ENCODE data around the gene MYOM1.

Gene MYOM1

GRCh38 chr18:3114026-3114425 lies 105.7 kb downstream of the MYOM1 start:
- Histone ChIP-seq H2BK120ac (ENCODE audit: low read depth, low read length) (no peak overlapping the region), H3K4me2 (ENCODE audit: low read length) (no peak overlapping the region), H3K4me3 (ENCODE audit: low read length) (no peak overlapping the region), H3K36me3 (ENCODE audit: control insufficient read depth, insufficient read depth, low read length) (no peaks in the 10 kb centered on the region), H3K18ac (ENCODE audit: low read length) (no peak overlapping the region), H3K4ac (ENCODE audit: low read depth, low read length) (no peak overlapping the region), H4K5ac (ENCODE audit: low read length) (no peak overlapping the region), H2AK5ac (ENCODE audit: low read length) (no peak overlapping the region), H3K4me1 (ENCODE audit: control insufficient read depth, low read depth, low read length) (no peaks in the 10 kb centered on the region), H2BK15ac (replicated peaks; ENCODE audit: low read depth) (no peak overlapping the region), H3K23ac (ENCODE audit: low read length) (no peak overlapping the region), H2BK5ac (ENCODE audit: low read length) (no peak overlapping the region), H3K79me1 (ENCODE audit: low read length) (no peaks in the 10 kb centered on the region), H3K27me3 (ENCODE audit: insufficient read depth, low read length, poor library complexity) (no peaks in the 10 kb centered on the region), H3K56ac (ENCODE audit: low read length) (no peak overlapping the region), H3K79me2 (ENCODE audit: control insufficient read depth, insufficient read depth, low read length) (no peaks in the 10 kb centered on the region), H3K9ac (ENCODE audit: low read length) (no peak overlapping the region), H4K8ac (ENCODE audit: low read depth, low read length) (no peak overlapping the region), H3K27ac (ENCODE audit: low read depth, low read length) (no peak overlapping the region)
- no peak for DNase-seq
- no CpG with 5 or more reads among the region's 8 CpGs for WGBS (ENCODE audit: extremely low coverage, insufficient coverage, low lambda C conversion rate)

DNA sequence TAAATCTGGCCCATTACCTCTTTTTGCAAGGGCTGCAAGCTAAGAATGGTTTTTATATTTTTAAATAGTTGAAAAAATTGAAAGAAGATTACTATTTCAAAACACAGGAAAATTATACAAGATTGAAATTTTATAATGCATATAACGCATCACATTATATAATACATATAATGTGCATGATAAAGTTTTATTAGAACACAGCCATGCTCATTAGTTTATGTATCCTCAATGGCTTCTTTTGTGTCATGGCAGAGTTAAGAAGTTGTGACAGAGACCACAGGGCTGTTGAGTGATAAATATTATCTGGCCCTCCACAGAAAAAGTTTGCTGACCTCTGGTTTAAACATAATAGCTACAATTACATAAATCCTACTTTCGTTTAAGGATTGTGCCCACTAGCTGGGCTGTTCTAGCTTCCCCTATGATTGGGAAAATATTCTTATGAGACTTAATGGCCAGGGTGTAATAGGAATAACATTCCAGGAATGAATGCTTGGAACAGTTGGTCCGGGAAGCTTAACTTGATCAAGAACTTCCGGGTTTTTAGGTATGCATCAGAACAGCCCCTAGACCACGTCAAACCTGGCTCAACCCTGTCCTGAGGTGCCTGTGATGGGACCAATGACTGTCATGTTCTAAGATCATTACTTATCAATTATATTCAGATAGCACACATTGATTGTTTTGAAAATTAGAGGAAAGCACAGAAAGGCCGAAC lies 108.1 kb downstream of the MYOM1 start:
- H4K5ac ChIP-seq (ENCODE audit: low read length): no peak overlapping the region
- H3K4ac ChIP-seq (ENCODE audit: low read depth, low read length): no peak overlapping the region
- no peak overlapping the region for H3K4me2 ChIP-seq (ENCODE audit: low read length)
- no peaks in the 10 kb centered on the region for H3K36me3 ChIP-seq (ENCODE audit: control insufficient read depth, insufficient read depth, low read length)
- H3K18ac ChIP-seq (ENCODE audit: low read length): no peak overlapping the region
- H3K27me3 ChIP-seq (ENCODE audit: insufficient read depth, low read length, poor library complexity): no peaks in the 10 kb centered on the region
- H3K27ac ChIP-seq (ENCODE audit: low read depth, low read length): no peak overlapping the region
- no CpG with 5 or more reads among the region's 6 CpGs for WGBS (ENCODE audit: extremely low coverage, insufficient coverage, low lambda C conversion rate)
- no peaks in the 10 kb centered on the region for H3K4me1 ChIP-seq (ENCODE audit: control insufficient read depth, low read depth, low read length)
- no peaks in the 10 kb centered on the region for H3K79me1 ChIP-seq (ENCODE audit: low read length)
- DNase-seq: no peak
- H2BK15ac ChIP-seq (replicated peaks; ENCODE audit: low read depth): no peak overlapping the region
- no peak overlapping the region for H3K4me3 ChIP-seq (ENCODE audit: low read length)
- no peak overlapping the region for H4K8ac ChIP-seq (ENCODE audit: low read depth, low read length)
- no peak overlapping the region for H3K56ac ChIP-seq (ENCODE audit: low read length)
- H2BK5ac ChIP-seq (ENCODE audit: low read length): no peak overlapping the region
- no peaks in the 10 kb centered on the region for H3K79me2 ChIP-seq (ENCODE audit: control insufficient read depth, insufficient read depth, low read length)
- no peak overlapping the region for H2AK5ac ChIP-seq (ENCODE audit: low read length)
- H3K9ac ChIP-seq (ENCODE audit: low read length): no peak overlapping the region
- no peak overlapping the region for H2BK120ac ChIP-seq (ENCODE audit: low read depth, low read length)
- no peak overlapping the region for H3K23ac ChIP-seq (ENCODE audit: low read length)

DNA sequence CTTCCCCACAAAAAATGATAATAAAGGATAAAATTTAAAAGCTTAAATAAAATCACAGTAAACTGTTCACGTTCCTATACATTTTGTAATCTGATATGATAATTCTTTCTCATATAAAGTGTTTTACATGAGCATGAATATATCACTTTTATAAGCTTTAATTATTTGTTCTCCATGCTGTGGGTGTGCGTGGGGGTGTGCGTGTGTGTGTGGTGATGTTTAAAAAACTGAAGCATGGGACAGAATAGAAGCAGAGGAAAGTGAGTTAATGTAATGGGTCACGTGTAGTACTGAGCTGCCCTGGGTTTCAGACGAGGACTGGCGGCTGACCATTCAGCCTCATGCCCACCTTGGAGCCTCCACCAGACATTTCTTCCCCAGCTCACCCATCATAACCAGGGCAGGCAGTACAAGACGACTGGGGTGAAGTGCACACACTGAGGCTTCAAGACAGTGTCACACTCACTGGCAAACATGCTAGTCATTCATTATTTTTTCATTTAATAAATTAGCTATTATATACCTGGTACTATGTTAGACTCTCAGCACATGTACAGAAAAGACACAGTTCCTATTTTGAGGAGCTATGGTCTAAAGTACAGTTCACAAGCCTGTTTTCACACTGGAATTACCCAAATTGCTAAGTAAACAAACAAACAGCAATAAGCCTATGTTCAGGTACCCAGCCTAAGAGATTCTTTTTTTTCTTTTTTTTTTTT lies 109.6 kb downstream of the MYOM1 start:
- Histone ChIP-seq H3K9ac (ENCODE audit: low read length) (no peak overlapping the region), H3K23ac (ENCODE audit: low read length) (no peak overlapping the region), H3K4me1 (ENCODE audit: control insufficient read depth, low read depth, low read length) (no peaks in the 10 kb centered on the region), H2AK5ac (ENCODE audit: low read length) (no peak overlapping the region), H4K5ac (ENCODE audit: low read length) (no peak overlapping the region), H3K27me3 (ENCODE audit: insufficient read depth, low read length, poor library complexity) (no peaks in the 10 kb centered on the region), H3K36me3 (ENCODE audit: control insufficient read depth, insufficient read depth, low read length) (no peaks in the 10 kb centered on the region), H3K79me1 (ENCODE audit: low read length) (no peaks in the 10 kb centered on the region), H2BK15ac (replicated peaks; ENCODE audit: low read depth) (no peak overlapping the region), H3K4ac (ENCODE audit: low read depth, low read length) (no peak overlapping the region), H3K27ac (ENCODE audit: low read depth, low read length) (no peak overlapping the region), H3K79me2 (ENCODE audit: control insufficient read depth, insufficient read depth, low read length) (no peaks in the 10 kb centered on the region), H2BK120ac (ENCODE audit: low read depth, low read length) (no peak overlapping the region), H3K4me3 (ENCODE audit: low read length) (no peak overlapping the region), H3K56ac (ENCODE audit: low read length) (no peak overlapping the region), H3K18ac (ENCODE audit: low read length) (no peak overlapping the region), H2BK5ac (ENCODE audit: low read length) (no peak overlapping the region), H3K4me2 (ENCODE audit: low read length) (no peak overlapping the region), H4K8ac (ENCODE audit: low read depth, low read length) (no peak overlapping the region)
- WGBS (ENCODE audit: extremely low coverage, insufficient coverage, low lambda C conversion rate): no CpG with 5 or more reads among the region's 7 CpGs
- DNase-seq: no peak

- Histone ChIP-seq H4K8ac (ENCODE audit: low read depth, low read length) (no peak overlapping the region), H3K23ac (ENCODE audit: low read length) (no peak overlapping the region), H3K4me2 (ENCODE audit: low read length) (no peak overlapping the region), H3K4me1 (ENCODE audit: control insufficient read depth, low read depth, low read length) (no peaks in the 10 kb centered on the region), H3K27ac (ENCODE audit: low read depth, low read length) (no peak overlapping the region), H3K79me1 (ENCODE audit: low read length) (no peaks in the 10 kb centered on the region), H2BK15ac (replicated peaks; ENCODE audit: low read depth) (no peak overlapping the region), H3K4ac (ENCODE audit: low read depth, low read length) (no peak overlapping the region), H3K36me3 (ENCODE audit: control insufficient read depth, insufficient read depth, low read length) (no peaks in the 10 kb centered on the region), H4K5ac (ENCODE audit: low read length) (no peak overlapping the region), H2AK5ac (ENCODE audit: low read length) (no peak overlapping the region), H2BK120ac (ENCODE audit: low read depth, low read length) (no peak overlapping the region), H2BK5ac (ENCODE audit: low read length) (no peak overlapping the region), H3K4me3 (ENCODE audit: low read length) (no peak overlapping the region), H3K79me2 (ENCODE audit: control insufficient read depth, insufficient read depth, low read length) (no peaks in the 10 kb centered on the region), H3K27me3 (ENCODE audit: insufficient read depth, low read length, poor library complexity) (no peaks in the 10 kb centered on the region), H3K18ac (ENCODE audit: low read length) (no peak overlapping the region), H3K9ac (ENCODE audit: low read length) (no peak overlapping the region), H3K56ac (ENCODE audit: low read length) (no peak overlapping the region)
- no peak for DNase-seq
These were observed 112.0 kb downstream of the MYOM1 start for GRCh38 chr18:3107740-3108151.

DNA sequence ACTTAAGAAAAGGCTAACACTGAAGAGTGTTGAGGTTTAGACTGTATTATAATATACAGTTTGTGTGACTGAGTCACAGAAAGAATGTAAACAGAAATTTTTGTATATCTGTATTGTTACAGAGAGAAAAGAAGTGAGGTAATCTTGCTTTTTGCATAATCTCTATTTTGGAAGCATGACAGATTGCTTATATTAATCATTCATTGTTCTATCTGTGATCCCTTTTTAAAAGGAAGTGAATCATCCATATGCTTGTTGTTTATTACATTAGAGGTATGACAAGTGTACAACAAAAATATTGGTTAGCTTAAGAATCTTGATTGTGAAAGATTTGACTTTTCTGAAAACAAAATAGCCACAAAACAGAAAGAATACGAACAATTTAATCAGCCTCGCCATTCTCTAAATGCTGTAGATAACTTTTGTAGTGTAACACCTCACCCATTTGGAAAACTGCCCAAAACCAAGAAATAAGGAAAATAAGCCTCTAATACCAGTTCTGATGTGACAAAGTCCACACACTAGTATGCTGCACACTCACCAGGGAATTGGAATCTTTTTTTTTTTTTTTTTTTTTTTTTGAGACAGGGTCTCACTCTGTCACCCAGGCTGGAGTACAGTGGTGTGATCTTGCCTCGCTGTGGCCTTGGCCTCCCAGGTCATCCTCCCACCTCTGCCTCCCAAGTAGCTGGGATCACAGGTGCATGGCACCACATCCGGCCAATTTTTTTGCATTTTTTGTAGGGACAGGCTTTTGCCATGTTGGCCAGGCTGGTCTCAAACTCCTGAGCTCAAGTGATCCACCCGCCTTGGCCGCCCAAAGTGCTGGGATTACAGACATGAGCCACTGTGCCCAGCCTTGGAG lies 115.3 kb downstream of the MYOM1 start:
- H3K9ac ChIP-seq (ENCODE audit: low read length): no peak overlapping the region
- WGBS (ENCODE audit: extremely low coverage, insufficient coverage, low lambda C conversion rate): no CpG with 5 or more reads among the region's 6 CpGs

More for the DNA sequence above, 115.3 kb downstream of the MYOM1 start:
- no peak overlapping the region for H3K4me2 ChIP-seq (ENCODE audit: low read length)
- no peak overlapping the region for H2BK5ac ChIP-seq (ENCODE audit: low read length)
- no peak overlapping the region for H4K8ac ChIP-seq (ENCODE audit: low read depth, low read length)
- no peak overlapping the region for H4K5ac ChIP-seq (ENCODE audit: low read length)
- H2BK15ac ChIP-seq (replicated peaks; ENCODE audit: low read depth): no peak overlapping the region
- H3K36me3 ChIP-seq (ENCODE audit: control insufficient read depth, insufficient read depth, low read length): no peaks in the 10 kb centered on the region
- H3K79me1 ChIP-seq (ENCODE audit: low read length): no peaks in the 10 kb centered on the region
- H3K18ac ChIP-seq (ENCODE audit: low read length): no peak overlapping the region
- H3K23ac ChIP-seq (ENCODE audit: low read length): no peak overlapping the region
- H2AK5ac ChIP-seq (ENCODE audit: low read length): no peak overlapping the region
- no peak overlapping the region for H2BK120ac ChIP-seq (ENCODE audit: low read depth, low read length)
- H3K4ac ChIP-seq (ENCODE audit: low read depth, low read length): no peak overlapping the region
- no peak for DNase-seq
- H3K56ac ChIP-seq (ENCODE audit: low read length): no peak overlapping the region
- H3K27ac ChIP-seq (ENCODE audit: low read depth, low read length): no peak overlapping the region
- H3K79me2 ChIP-seq (ENCODE audit: control insufficient read depth, insufficient read depth, low read length): no peaks in the 10 kb centered on the region
- H3K4me3 ChIP-seq (ENCODE audit: low read length): no peak overlapping the region
- H3K27me3 ChIP-seq (ENCODE audit: insufficient read depth, low read length, poor library complexity): no peaks in the 10 kb centered on the region
- H3K4me1 ChIP-seq (ENCODE audit: control insufficient read depth, low read depth, low read length): peaks cover 2% of the 10 kb centered on the region

All from mesendoderm (in vitro differentiated cells).